Measurements from ENCODE around the gene FZD10. TPM values are rescaled to one million over a fixed set of nuclear protein-coding genes. Genes with fewer than 3 reads are reported as not detected.

FZD10 gene
- total RNA-seq, 1 donor = not detected

DNA sequence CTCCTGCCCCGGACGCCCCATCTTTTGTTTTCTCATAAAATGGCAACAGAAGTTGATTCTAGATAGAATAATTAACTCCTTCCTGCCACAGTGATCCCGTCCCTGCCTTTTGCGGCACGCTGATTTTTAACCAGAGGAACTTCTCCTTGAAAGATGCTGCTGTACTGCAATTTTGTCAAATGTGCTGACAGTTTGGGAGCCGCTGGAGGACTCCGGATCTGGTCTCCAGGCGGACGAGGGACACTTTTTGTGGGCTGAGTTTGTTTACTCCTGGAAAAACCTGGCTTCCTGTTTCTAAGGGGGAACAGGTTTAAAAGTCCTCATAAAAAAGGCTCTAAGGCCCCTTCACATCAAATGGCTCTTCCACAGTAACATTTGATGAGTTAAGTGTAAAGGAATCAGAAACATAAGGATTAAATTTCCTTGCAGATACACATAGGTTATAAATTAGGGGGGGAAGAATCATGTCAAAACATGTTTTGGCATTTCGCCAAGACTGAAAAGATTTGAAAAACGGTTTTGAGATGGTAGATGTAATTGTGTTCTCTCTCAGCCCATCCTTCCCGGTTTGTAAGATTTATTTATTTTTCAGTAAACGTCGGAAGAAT lies 15.5 kb downstream of the FZD10 start:
- no peak overlapping the region for H3K4me3 ChIP-seq (ENCODE audit: low read length)
- H3K9me3 ChIP-seq (ENCODE audit: low read depth, low read length) = no peaks in the 10 kb centered on the region
- H3K27me3 ChIP-seq (ENCODE audit: insufficient read depth, low read length) = no peaks in the 10 kb centered on the region
- no peaks in the 10 kb centered on the region for H3K4me1 ChIP-seq (ENCODE audit: insufficient read depth, low read length)

DNA sequence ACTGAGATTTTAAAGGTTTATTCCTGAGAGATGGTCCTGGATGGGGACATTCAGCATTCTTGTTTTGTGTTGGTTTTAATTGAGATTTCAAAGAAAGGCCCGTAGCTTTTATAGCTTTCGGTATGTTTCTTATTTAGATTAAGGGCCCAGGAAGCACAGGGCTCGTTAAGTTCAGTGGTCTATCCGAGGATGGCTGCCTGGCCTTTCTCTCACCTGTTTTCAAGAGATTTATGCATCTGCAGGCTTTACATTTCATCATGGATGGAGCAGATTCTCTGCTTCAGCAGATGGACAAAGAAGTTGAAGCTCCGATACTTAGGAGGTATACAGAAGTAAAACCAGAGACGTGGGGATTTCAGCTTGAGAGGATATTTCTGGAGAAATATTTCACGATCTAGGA lies 16.0 kb downstream of the FZD10 start:
- H3K27me3 ChIP-seq (ENCODE audit: insufficient read depth, low read length) = no peaks in the 10 kb centered on the region
- H3K9me3 ChIP-seq (ENCODE audit: low read depth, low read length) = no peaks in the 10 kb centered on the region
- no peak overlapping the region for H3K4me3 ChIP-seq (ENCODE audit: low read length)
- no peaks in the 10 kb centered on the region for H3K4me1 ChIP-seq (ENCODE audit: insufficient read depth, low read length)

DNA sequence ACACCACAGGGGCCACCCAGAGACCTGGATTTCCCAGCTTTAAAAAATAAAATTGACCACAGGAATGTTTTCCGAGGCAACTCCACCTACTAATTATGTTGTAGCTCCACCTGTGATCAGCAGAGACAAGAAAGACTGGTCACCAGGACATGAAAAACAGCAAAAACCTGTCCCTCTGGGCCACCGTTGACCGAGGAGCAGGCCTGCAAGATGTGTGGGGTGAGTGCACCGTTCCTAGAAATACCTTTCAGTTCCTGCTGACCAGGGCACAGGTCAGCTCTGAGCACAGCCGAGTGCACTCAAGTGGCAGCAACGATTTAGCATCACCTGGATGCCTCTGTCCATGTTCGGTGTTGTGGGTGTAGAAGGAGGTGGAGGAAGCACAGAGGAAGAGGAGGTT lies 16.9 kb downstream of the FZD10 start:
- no peaks in the 10 kb centered on the region for H3K9me3 ChIP-seq (ENCODE audit: low read depth, low read length)
- no peaks in the 10 kb centered on the region for H3K27me3 ChIP-seq (ENCODE audit: insufficient read depth, low read length)
- no peak overlapping the region for H3K4me3 ChIP-seq (ENCODE audit: low read length)
- H3K4me1 ChIP-seq (ENCODE audit: insufficient read depth, low read length) = no peaks in the 10 kb centered on the region

DNA sequence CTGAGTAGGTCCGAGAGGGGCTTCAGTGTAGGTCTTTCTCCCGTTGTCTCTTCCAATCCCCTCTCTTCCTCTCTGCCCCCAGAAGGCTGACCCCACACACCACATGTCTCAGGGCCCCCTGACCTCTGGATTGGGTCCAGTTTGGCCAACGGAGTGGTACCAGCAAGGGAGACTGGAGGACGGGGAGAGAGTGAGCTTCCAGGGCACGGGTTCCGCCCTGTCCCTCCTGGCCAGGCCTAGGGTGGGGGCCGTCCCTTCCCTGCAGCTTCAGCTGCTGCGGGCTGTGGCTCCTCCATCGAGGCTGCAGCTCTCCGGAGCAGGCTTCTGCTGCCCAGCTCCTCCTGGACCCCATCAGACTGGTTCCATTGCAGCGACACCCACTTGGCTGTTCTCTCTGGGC lies 17.4 kb downstream of the FZD10 start:
- no peaks in the 10 kb centered on the region for H3K9me3 ChIP-seq (ENCODE audit: low read depth, low read length)
- H3K4me1 ChIP-seq (ENCODE audit: insufficient read depth, low read length) = no peaks in the 10 kb centered on the region
- no peak overlapping the region for H3K4me3 ChIP-seq (ENCODE audit: low read length)
- H3K27me3 ChIP-seq (ENCODE audit: insufficient read depth, low read length) = no peaks in the 10 kb centered on the region

DNA sequence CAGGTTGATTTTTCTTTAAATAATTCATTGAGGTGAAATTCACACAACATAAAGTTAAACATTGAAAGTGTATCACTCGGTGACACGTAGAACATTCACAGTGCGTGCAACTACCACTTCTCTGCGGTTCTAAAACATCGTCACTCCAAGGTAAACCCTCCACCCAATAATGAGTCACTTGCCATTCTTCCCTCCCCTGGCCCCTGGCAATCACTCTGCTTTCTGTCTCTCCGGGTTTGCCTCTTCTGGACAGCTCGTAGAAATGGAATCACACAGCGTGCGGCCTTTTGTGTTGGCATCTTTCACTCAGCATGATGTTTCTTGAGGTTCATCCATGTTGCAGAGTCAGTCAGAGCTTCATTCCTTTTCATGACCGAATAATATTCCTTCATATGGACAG lies 18.9 kb downstream of the FZD10 start:
- Histone ChIP-seq H3K27me3 (ENCODE audit: insufficient read depth, low read length) (no peaks in the 10 kb centered on the region), H3K9me3 (ENCODE audit: low read depth, low read length) (no peaks in the 10 kb centered on the region), H3K4me1 (ENCODE audit: insufficient read depth, low read length) (no peaks in the 10 kb centered on the region), H3K4me3 (ENCODE audit: low read length) (no peak overlapping the region)

DNA sequence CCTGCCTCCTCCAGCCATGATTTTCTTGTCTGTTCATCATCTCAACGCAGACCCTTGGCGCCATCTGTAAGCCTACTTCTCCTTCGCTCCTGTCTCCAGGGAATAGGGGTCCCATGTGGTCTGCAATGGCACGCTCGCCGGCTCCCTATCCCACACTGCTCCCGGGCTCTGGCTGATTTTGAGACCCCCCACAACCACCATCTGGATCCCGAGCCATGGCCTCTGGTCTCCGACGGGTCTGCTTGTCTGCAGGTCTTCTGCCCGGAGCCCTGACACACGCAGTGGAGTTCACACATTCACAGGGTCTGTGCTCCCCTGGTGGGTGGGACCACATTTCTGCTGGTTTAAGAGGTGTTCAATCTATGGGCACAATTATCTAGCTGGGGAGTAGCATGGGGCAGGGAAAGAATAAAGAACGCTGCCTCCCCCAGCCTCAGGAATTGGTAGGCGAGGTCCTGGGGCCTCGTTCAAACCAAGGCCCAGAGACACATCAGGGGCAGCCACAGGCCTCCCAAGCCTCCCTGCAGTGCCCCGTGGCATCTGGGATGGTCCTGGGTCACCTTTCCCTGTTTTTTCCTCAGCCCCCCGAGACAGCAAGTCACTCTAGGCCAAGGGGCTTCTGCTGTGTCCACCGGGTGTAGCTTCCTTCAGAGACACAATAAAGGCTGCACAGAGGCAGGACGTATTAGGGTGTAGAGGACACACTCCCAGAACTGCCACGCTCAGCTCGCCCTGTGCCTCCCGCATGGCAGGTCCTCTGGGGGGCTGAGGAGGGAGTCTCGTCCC lies 21.5 kb downstream of the FZD10 start:
- Histone ChIP-seq H3K27me3 (ENCODE audit: insufficient read depth, low read length) (no peaks in the 10 kb centered on the region), H3K4me1 (ENCODE audit: insufficient read depth, low read length) (no peaks in the 10 kb centered on the region), H3K4me3 (ENCODE audit: low read length) (no peak overlapping the region), H3K9me3 (ENCODE audit: low read depth, low read length) (no peaks in the 10 kb centered on the region)

DNA sequence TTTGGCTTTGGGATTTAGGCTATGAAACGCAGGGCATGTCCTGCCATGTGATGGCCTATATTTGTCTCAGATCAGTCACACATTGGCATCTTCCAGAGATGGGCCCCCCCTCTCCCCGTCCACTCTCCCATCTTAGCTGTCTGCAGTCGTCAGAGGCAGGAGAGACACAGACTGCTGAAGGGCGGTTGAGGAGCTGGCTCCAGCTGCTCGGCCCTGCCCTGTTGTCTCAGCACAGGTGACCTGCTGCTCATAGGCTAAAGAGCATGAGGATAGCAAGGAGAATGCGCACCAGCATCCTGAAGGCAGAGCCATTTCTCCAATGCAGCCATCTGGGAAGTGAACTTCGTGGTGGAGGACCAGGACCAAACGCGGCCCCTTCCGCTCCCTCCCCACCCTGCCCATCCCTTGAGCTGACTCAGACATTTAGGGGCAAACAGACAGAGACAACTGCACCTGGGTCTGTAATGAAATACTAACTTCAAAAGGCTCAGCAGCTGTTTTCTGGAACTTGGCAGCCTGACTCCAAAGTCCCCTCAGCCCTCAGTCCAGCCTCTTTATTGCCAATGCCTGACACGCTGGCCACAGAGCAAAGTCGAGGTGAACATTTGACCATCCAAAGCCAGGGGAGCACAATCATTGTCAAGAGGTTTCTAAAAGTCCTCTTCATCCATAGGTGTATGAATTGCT lies 22.3 kb downstream of the FZD10 start:
- Histone ChIP-seq H3K9me3 (ENCODE audit: low read depth, low read length) (no peaks in the 10 kb centered on the region), H3K27me3 (ENCODE audit: insufficient read depth, low read length) (no peaks in the 10 kb centered on the region), H3K4me3 (ENCODE audit: low read length) (no peak overlapping the region), H3K4me1 (ENCODE audit: insufficient read depth, low read length) (no peaks in the 10 kb centered on the region)

DNA sequence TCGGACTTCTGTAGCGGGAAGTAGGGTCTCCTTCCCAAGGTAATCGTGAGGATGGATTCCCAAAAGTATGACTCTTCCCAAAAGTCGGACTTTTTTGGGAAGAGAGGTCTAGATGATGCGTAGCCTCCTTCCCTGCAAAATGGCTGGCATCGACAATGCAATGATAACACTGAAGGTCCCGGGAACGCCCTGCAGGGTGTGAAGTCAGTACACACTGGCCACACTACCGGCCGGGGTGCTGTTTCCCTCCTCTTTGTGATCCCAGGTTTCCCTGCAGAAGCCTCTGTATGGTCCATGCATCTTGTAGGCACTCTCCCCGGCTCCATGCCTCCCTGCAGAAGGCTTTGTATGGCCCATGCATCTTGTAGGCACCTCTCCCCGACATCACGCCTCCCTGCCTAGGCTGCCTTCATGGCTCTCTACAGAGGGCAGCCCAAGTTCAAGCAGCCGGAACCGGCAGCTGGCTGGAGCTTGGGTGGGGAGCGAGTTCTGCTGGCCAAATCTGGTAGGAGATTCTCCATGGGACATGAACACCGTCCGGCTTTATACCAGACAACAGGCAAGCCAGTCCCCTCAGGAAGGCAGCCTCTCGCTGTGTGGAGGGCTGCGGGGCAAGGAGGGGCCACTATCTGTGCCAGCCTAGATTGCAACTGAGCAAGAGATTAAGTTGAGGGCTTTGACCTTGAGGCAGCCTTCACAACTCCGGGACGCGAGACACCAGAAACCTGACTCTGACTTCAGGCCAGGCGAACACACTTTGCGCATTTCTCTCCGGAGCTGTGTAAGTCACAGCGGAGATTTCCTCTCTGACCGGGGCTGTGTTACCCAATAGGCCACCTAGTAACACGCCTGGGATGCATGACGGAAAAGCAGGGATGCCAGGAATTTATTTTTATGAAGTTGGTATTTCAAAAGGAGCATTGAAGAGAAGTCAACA lies 23.5 kb downstream of the FZD10 start:
- Histone ChIP-seq H3K4me1 (ENCODE audit: insufficient read depth, low read length) (no peaks in the 10 kb centered on the region), H3K4me3 (ENCODE audit: low read length) (no peak overlapping the region), H3K9me3 (ENCODE audit: low read depth, low read length) (no peaks in the 10 kb centered on the region), H3K27me3 (ENCODE audit: insufficient read depth, low read length) (no peaks in the 10 kb centered on the region)

DNA sequence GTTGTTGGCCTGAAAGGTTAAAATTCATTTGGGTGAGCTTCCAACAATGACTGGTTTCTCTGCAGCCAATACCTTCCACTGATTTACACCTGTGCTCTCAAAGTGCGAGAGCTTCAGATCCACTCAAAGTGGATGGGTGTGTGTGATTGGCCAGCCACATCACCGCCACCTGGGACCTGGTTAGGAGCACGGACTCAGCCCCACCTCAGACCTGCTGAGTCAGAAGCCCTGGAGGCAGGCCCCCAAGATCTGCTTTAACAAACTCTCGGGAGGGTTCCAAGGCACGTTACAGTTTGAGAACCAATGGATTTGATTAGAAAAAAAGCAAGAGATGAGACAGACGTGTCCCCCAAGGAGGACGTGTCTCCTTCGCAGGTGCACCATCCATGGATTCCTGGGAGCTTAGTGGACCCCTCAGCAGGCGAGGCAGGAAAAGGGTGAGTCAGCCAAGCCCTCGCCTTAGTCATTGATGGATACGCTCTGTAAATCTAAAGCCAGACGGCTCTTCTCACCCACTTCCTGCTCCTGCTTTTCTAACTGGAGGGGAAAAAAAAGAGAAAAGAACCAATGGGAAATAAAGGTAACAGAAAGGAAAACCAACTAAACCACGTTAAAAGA lies 24.5 kb downstream of the FZD10 start:
- Histone ChIP-seq H3K27me3 (ENCODE audit: insufficient read depth, low read length) (no peaks in the 10 kb centered on the region), H3K4me1 (ENCODE audit: insufficient read depth, low read length) (no peaks in the 10 kb centered on the region), H3K4me3 (ENCODE audit: low read length) (no peak overlapping the region), H3K9me3 (ENCODE audit: low read depth, low read length) (no peaks in the 10 kb centered on the region)

DNA sequence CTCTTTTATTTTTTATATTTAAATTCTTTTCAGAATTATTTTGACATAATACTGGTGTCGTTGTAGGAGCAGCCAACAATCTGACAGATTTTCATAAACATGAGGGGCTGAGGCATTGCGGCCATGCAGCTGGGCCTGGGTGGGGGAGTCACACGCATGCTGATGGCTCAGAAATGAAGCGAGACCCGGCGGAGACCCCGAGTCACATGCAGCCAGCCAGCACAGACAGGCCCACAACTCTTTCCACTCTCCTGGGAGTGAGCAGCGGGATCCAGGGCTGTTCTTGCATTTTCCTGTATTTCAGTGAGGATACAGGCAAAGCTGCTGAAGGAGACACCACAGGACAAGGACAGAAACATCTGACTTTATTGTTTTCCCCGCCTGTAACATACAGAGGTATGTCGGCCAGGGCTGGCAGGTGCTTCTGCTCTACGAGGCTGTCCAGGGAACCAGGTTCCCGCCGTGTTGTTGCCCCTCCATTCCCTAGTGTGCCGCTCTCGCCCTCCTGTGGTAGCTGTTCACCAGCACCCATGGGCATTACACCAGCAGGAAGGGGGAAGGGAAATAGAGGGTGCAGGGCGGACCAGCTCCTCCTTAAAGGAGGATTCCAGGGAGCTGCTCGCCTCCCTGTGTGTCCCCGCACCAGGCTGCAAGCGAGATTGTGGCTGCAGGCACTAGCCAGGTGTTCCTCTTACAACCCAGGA lies 30.5 kb downstream of the FZD10 start:
- H3K27me3 ChIP-seq (ENCODE audit: insufficient read depth, low read length) = no peaks in the 10 kb centered on the region
- no peaks in the 10 kb centered on the region for H3K4me1 ChIP-seq (ENCODE audit: insufficient read depth, low read length)
- H3K9me3 ChIP-seq (ENCODE audit: low read depth, low read length) = no peaks in the 10 kb centered on the region
- H3K4me3 ChIP-seq (ENCODE audit: low read length) = no peak overlapping the region

DNA sequence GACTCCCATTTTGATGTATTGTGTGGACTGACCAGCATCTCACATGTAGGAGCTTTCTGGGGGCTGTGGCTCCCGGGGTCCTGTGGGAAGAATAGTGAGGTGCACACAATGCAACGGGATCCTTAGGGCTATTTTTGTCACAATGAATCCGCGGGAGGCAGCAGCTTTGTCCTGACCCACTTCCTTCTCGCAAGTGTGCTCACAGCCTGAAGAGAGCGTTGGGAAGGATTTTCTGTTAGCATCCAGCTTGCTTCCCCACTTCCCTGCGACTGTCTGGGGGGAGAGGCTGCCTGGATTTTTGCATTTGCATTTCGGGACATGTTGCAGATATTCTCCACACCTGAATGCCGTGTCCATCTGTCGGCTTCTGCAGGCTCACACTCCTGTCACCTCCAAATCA lies 31.9 kb downstream of the FZD10 start:
- Histone ChIP-seq H3K4me1 (ENCODE audit: insufficient read depth, low read length) (no peaks in the 10 kb centered on the region), H3K4me3 (ENCODE audit: low read length) (no peak overlapping the region), H3K9me3 (ENCODE audit: low read depth, low read length) (no peaks in the 10 kb centered on the region), H3K27me3 (ENCODE audit: insufficient read depth, low read length) (no peaks in the 10 kb centered on the region)

DNA sequence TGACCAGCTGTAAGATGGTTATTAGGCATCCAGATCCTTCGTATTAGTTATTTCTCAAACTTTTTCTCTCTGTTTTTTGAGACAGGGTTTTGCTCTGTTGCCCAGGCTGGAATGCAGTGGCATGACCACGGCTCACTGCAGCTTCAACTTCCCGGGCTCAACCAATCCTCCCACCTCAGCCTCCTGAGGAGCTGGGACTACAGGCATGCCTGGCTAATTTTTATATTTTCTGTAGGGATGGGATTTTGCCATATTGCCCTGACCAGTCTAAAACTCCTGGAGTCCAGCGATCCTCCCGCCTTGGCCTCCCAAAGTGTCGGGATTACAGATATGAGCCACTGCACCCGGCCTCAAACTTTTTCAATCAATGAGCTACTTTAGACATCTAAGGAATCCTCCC lies 33.1 kb downstream of the FZD10 start:
- no peaks in the 10 kb centered on the region for H3K27me3 ChIP-seq (ENCODE audit: insufficient read depth, low read length)
- H3K4me3 ChIP-seq (ENCODE audit: low read length) = no peak overlapping the region
- no peaks in the 10 kb centered on the region for H3K4me1 ChIP-seq (ENCODE audit: insufficient read depth, low read length)
- no peaks in the 10 kb centered on the region for H3K9me3 ChIP-seq (ENCODE audit: low read depth, low read length)

DNA sequence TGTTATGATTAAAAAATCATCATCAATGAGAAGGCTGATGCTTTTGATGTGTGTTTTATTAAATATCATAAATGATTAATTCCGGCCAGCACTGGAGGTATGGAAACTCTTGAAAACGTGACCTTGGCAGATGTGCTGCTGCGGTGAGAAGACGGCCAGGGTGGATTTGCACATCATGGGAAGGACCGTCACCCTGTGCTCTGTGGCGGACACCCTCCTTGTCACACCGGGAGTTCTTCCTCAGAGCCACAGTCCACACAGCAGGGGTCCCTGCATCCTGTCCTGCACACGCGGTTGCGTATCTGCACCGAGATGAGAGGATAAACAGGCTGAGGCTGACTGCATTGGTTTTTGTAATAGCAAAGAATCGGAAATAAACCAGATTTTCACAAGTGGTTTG lies 33.5 kb downstream of the FZD10 start:
- no peaks in the 10 kb centered on the region for H3K27me3 ChIP-seq (ENCODE audit: insufficient read depth, low read length)
- H3K4me1 ChIP-seq (ENCODE audit: insufficient read depth, low read length) = no peaks in the 10 kb centered on the region
- no peak overlapping the region for H3K4me3 ChIP-seq (ENCODE audit: low read length)
- no peaks in the 10 kb centered on the region for H3K9me3 ChIP-seq (ENCODE audit: low read depth, low read length)

DNA sequence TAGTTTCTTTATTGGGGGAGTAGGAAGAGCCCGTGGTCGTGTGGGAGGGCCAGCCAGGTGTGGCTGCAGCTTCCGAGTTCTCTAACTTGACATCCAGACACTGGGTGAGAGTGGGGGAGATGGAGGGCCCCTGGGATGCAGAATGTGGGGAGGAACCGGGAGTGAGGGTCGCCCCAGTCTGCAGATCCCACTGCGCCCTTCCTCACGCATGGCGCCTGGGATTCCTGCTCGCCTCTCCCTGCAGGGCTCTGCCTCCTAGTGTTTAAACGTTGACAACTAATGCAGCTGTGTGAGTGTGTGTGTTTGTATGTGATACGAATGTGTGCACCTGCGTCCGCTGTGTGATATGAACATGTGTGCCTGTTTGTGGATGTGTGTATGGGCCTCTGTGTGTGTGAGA lies 34.6 kb downstream of the FZD10 start:
- Histone ChIP-seq H3K9me3 (ENCODE audit: low read depth, low read length) (no peaks in the 10 kb centered on the region), H3K27me3 (ENCODE audit: insufficient read depth, low read length) (no peaks in the 10 kb centered on the region), H3K4me1 (ENCODE audit: insufficient read depth, low read length) (no peaks in the 10 kb centered on the region), H3K4me3 (ENCODE audit: low read length) (no peak overlapping the region)

Measured in mononuclear cell (primary cell).